ENCODE results near the gene C1QTNF4. TPM values are rescaled to one million over a fixed set of nuclear protein-coding genes. Genes with fewer than 3 reads are reported as not detected.
"Not testable (repeated sequence)": the region's sequence is repeated elsewhere in the genome, so short reads cannot be mapped to it uniquely, and the experiment has no call there.

The C1QTNF4 gene
- total RNA-seq, 1 experiment from 2014 or later: 5.7 TPM

GRCh38 chr11:47564933-47565339, 29.3 kb downstream of the C1QTNF4 start:
- Histone ChIP-seq H3K23me2 (ENCODE audit: insufficient read length, low read depth, low read length, poor library complexity, severe bottlenecking) (no peaks in the 10 kb centered on the region), H2BK15ac (ENCODE audit: low read depth, low read length) (no peak overlapping the region), H3K4me2 (ENCODE audit: insufficient read depth, insufficient read length, low read length) (peak overlapping the region; percentile 53), H3K18ac (ENCODE audit: insufficient read length, low read depth, low read length) (peak overlapping the region; percentile 79), H3K4ac (ENCODE audit: low read depth, low read length) (no peak overlapping the region), H4K91ac (ENCODE audit: insufficient read length, low read depth, low read length) (no peak overlapping the region), H2AK5ac (ENCODE audit: insufficient read length, low read length) (no peak overlapping the region), H3K9me3 (ENCODE audit: control insufficient read depth, low read depth, low read length) (no peaks in the 10 kb centered on the region), H2BK120ac (ENCODE audit: low read depth, low read length, poor library complexity, severe bottlenecking) (no peak overlapping the region), H2BK5ac (ENCODE audit: insufficient read length, low read length) (no peak overlapping the region), H4K5ac (ENCODE audit: insufficient read length, low read depth, low read length) (no peak overlapping the region), H3K27ac (ENCODE audit: insufficient read length, low read depth, low read length) (no peak overlapping the region), H4K8ac (replicated peaks; ENCODE audit: insufficient read length, low read depth, low read length) (no peak overlapping the region), H3K79me2 (ENCODE audit: insufficient read depth, low read length) (no peaks in the 10 kb centered on the region; the same call in 1 of the 2 replicates), H3K56ac (ENCODE audit: insufficient read length, low read depth, low read length) (no peak overlapping the region), H2AFZ (ENCODE audit: low read length) (no peak overlapping the region), H2BK12ac (ENCODE audit: insufficient read length, low read depth, low read length) (no peak overlapping the region), H3K79me1 (ENCODE audit: insufficient read depth, low read depth, low read length, poor library complexity, severe bottlenecking) (peaks cover 3% of the 10 kb centered on the region), H3K14ac (ENCODE audit: insufficient read depth, low read length) (peak overlapping the region; percentile 33), H3T11ph (ENCODE audit: low read length) (no peak overlapping the region), H3K9ac (ENCODE audit: extremely low read depth, insufficient read length, low read length) (peak overlapping the region; percentile 45), H3K23ac (ENCODE audit: insufficient read length, low read depth, low read length) (no peak overlapping the region), H3K4me1 (ENCODE audit: insufficient read depth, low read length) (no peaks in the 10 kb centered on the region), H4K20me1 (ENCODE audit: control insufficient read depth, insufficient read depth, insufficient read length) (no peaks in the 10 kb centered on the region), H2BK20ac (ENCODE audit: low read depth, low read length, poor library complexity, severe bottlenecking) (no peak overlapping the region), H3K27me3 (ENCODE audit: insufficient read depth, low read length) (no peaks in the 10 kb centered on the region)
- Mint-ChIP-seq H3K9me3 (no peaks in the 10 kb centered on the region), H3K4me1 (peaks cover 8 to 10% of the 10 kb centered on the region in 2 experiments), H3K36me3 (ENCODE audit: insufficient read depth in 1 of 3, low read depth in 3 of 3) (peaks cover 3 to 18% (median 11%) of the 10 kb centered on the region in 3 experiments; a peak in 5 of 7 replicates), H3K27me3 (ENCODE audit: low read depth) (no peaks in the 10 kb centered on the region), H3K4me3 (peak overlapping the region; percentile 80 to 91), H3K27ac (peak overlapping the region in 1 of 3 experiments; percentile 89; a peak in 1 of 7 replicates)
- TF ChIP-seq CTCF (conservative IDR thresholded peaks at IDR 0.05): no peak
- WGBS (ENCODE audit: extremely low coverage, insufficient read length, low lambda C conversion rate): no CpG with 5 or more reads among the region's 11 CpGs
- no peak for DNase-seq

GRCh38 chr11:47564366-47564765, 29.8 kb downstream of the C1QTNF4 start:
- not testable (repeated sequence) for H4K91ac ChIP-seq (ENCODE audit: insufficient read length, low read depth, low read length); H3K4me1 ChIP-seq (ENCODE audit: insufficient read depth, low read length); H3K9ac ChIP-seq (ENCODE audit: extremely low read depth, insufficient read length, low read length); H3T11ph ChIP-seq (ENCODE audit: low read length); H4K5ac ChIP-seq (ENCODE audit: insufficient read length, low read depth, low read length); H3K27me3 ChIP-seq (ENCODE audit: insufficient read depth, low read length); H4K8ac ChIP-seq (replicated peaks; ENCODE audit: insufficient read length, low read depth, low read length); H2BK120ac ChIP-seq (ENCODE audit: low read depth, low read length, poor library complexity, severe bottlenecking); H3K4me1 Mint-ChIP-seq; H2BK20ac ChIP-seq (ENCODE audit: low read depth, low read length, poor library complexity, severe bottlenecking); H2BK15ac ChIP-seq (ENCODE audit: low read depth, low read length); H3K9me3 Mint-ChIP-seq; H3K9me3 ChIP-seq (ENCODE audit: control insufficient read depth, low read depth, low read length); H2BK12ac ChIP-seq (ENCODE audit: insufficient read length, low read depth, low read length); H2AK5ac ChIP-seq (ENCODE audit: insufficient read length, low read length); H3K4me2 ChIP-seq (ENCODE audit: insufficient read depth, insufficient read length, low read length); DNase-seq; H3K14ac ChIP-seq (ENCODE audit: insufficient read depth, low read length); H3K27me3 Mint-ChIP-seq (ENCODE audit: low read depth); H2AFZ ChIP-seq (ENCODE audit: low read length); H3K4ac ChIP-seq (ENCODE audit: low read depth, low read length); H3K27ac Mint-ChIP-seq; H3K27ac ChIP-seq (ENCODE audit: insufficient read length, low read depth, low read length); H3K23me2 ChIP-seq (ENCODE audit: insufficient read length, low read depth, low read length, poor library complexity, severe bottlenecking); H2BK5ac ChIP-seq (ENCODE audit: insufficient read length, low read length); H3K23ac ChIP-seq (ENCODE audit: insufficient read length, low read depth, low read length); H3K79me1 ChIP-seq (ENCODE audit: insufficient read depth, low read depth, low read length, poor library complexity, severe bottlenecking); H3K18ac ChIP-seq (ENCODE audit: insufficient read length, low read depth, low read length); H4K20me1 ChIP-seq (ENCODE audit: control insufficient read depth, insufficient read depth, insufficient read length); H3K56ac ChIP-seq (ENCODE audit: insufficient read length, low read depth, low read length); H3K79me2 ChIP-seq (ENCODE audit: insufficient read depth, low read length)
- no CpG with 5 or more reads among the region's 10 CpGs for WGBS (ENCODE audit: extremely low coverage, insufficient read length, low lambda C conversion rate)
- Mint-ChIP-seq H3K36me3 (ENCODE audit: insufficient read depth in 1 of 3, low read depth in 3 of 3) (peaks cover 0 to 13% (median 6%) of the 10 kb centered on the region in 3 experiments; a peak in 5 of 7 replicates), H3K4me3 (peak overlapping the region; percentile 42 to 91; a peak in 3 of 5 replicates)

All from H9 (cell line).